ENCODE data around the gene SCOC.

SCOC gene

GRCh38 chr4:140346136-140346535, 27.3 kb upstream of the SCOC start:
- no peak overlapping the region for H3K4me3 ChIP-seq (ENCODE audit: control insufficient read depth, low read depth, low read length)
- no peak for DNase-seq (ENCODE audit: low read depth)
- no peak for TF ChIP-seq CTCF (IDR thresholded peaks at IDR 0.05; ENCODE audit: control insufficient read depth, insufficient read depth, low read depth, low read length, missing control alignments)

- no peak for TF ChIP-seq CTCF (IDR thresholded peaks at IDR 0.05; ENCODE audit: control insufficient read depth, insufficient read depth, low read depth, low read length, missing control alignments)
- H3K4me3 ChIP-seq (ENCODE audit: control insufficient read depth, low read depth, low read length), result no peak overlapping the region
- DNase-seq (ENCODE audit: low read depth), result no peak
Observed at GRCh38 chr4:140349816-140350215, 23.6 kb upstream of the SCOC start.

GRCh38 chr4:140351093-140352075, 22.1 kb upstream of the SCOC start:
- TF ChIP-seq CTCF (IDR thresholded peaks at IDR 0.05; ENCODE audit: control insufficient read depth, insufficient read depth, low read depth, low read length, missing control alignments), result no peak
- H3K4me3 ChIP-seq (ENCODE audit: control insufficient read depth, low read depth, low read length), result no peak overlapping the region
- no peak for DNase-seq (ENCODE audit: low read depth)

- no peak for TF ChIP-seq CTCF (IDR thresholded peaks at IDR 0.05; ENCODE audit: control insufficient read depth, insufficient read depth, low read depth, low read length, missing control alignments)
- DNase-seq (ENCODE audit: low read depth), result no peak
- H3K4me3 ChIP-seq (ENCODE audit: control insufficient read depth, low read depth, low read length), result no peak overlapping the region
Observed at GRCh38 chr4:140353786-140354185, 19.7 kb upstream of the SCOC start.

DNA sequence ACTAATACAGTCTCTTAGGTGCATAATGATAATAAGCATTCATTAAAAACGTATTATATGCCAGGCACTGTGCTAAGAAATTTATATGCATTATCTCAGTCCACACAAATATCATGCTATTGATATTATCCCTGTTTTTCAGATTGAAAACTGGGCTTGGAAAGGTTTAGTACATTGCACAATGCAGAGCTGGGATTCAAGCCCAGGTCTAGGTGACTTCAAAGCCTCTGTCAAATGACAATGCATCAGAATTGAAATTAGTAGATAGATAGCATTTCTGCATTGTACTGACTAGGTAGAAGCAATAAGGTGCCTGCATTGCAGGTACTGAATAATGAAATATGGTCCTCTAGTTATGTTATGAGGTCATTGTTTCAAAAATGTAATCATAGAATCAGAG, 18.2 kb upstream of the SCOC start:
- no peak overlapping the region for H3K4me3 ChIP-seq (ENCODE audit: control insufficient read depth, low read depth, low read length)
- no peak for TF ChIP-seq CTCF (IDR thresholded peaks at IDR 0.05; ENCODE audit: control insufficient read depth, insufficient read depth, low read depth, low read length, missing control alignments)
- DNase-seq (ENCODE audit: low read depth), result no peak

- TF ChIP-seq CTCF (IDR thresholded peaks at IDR 0.05; ENCODE audit: control insufficient read depth, insufficient read depth, low read depth, low read length, missing control alignments), result no peak
- DNase-seq (ENCODE audit: low read depth), result no peak
- no peak overlapping the region for H3K4me3 ChIP-seq (ENCODE audit: control insufficient read depth, low read depth, low read length)
Observed at GRCh38 chr4:140357868-140358267, 15.6 kb upstream of the SCOC start.
